ENCODE measurements around the gene TRIM3.

TRIM3 gene

GRCh38 chr11:6459099-6459450, 14.7 kb downstream of the TRIM3 start:
- Histone ChIP-seq H3K9me3 (ENCODE audit: control insufficient read depth, insufficient read depth, low read length) (no peaks in the 10 kb centered on the region), H3K27ac (ENCODE audit: low read length) (no peak overlapping the region), H3K27me3 (ENCODE audit: control insufficient read depth, insufficient read depth, low read length) (no peaks in the 10 kb centered on the region), H3K36me3 (ENCODE audit: control insufficient read depth, insufficient read depth, low read length) (peaks cover 7% of the 10 kb centered on the region), H3K4me1 (ENCODE audit: control insufficient read depth, insufficient read depth, low read length) (no peaks in the 10 kb centered on the region), H3K4me3 (ENCODE audit: low read length) (no peak overlapping the region)
- no CpG with 5 or more reads among the region's 1 CpG for WGBS (ENCODE audit: insufficient coverage, insufficient read length)
- DNase-seq (ENCODE audit: low read depth, low spot score) = no peak

GRCh38 chr11:6458352-6459098, 15.2 kb downstream of the TRIM3 start:
- H3K4me1 ChIP-seq (ENCODE audit: control insufficient read depth, insufficient read depth, low read length) = no peaks in the 10 kb centered on the region
- no peaks in the 10 kb centered on the region for H3K27me3 ChIP-seq (ENCODE audit: control insufficient read depth, insufficient read depth, low read length)
- H3K27ac ChIP-seq (ENCODE audit: low read length) = no peak overlapping the region
- WGBS (ENCODE audit: insufficient coverage, insufficient read length) = no CpG with 5 or more reads among the region's 2 CpGs
- no peak overlapping the region for H3K4me3 ChIP-seq (ENCODE audit: low read length)
- no peak for DNase-seq (ENCODE audit: low read depth, low spot score)
- H3K36me3 ChIP-seq (ENCODE audit: control insufficient read depth, insufficient read depth, low read length) = peaks cover 7% of the 10 kb centered on the region
- H3K9me3 ChIP-seq (ENCODE audit: control insufficient read depth, insufficient read depth, low read length) = no peaks in the 10 kb centered on the region

- Histone ChIP-seq H3K4me3 (ENCODE audit: low read length) (no peak overlapping the region), H3K27me3 (ENCODE audit: control insufficient read depth, insufficient read depth, low read length) (no peaks in the 10 kb centered on the region), H3K9me3 (ENCODE audit: control insufficient read depth, insufficient read depth, low read length) (no peaks in the 10 kb centered on the region), H3K27ac (ENCODE audit: low read length) (no peak overlapping the region), H3K36me3 (ENCODE audit: control insufficient read depth, insufficient read depth, low read length) (peaks cover 7% of the 10 kb centered on the region), H3K4me1 (ENCODE audit: control insufficient read depth, insufficient read depth, low read length) (no peaks in the 10 kb centered on the region)
- no CpG with 5 or more reads among the region's 26 CpGs for WGBS (ENCODE audit: insufficient coverage, insufficient read length)
- no peak for DNase-seq (ENCODE audit: low read depth, low spot score)
Measured at GRCh38 chr11:6457581-6458320, 16.0 kb downstream of the TRIM3 start.

- Histone ChIP-seq H3K4me1 (ENCODE audit: control insufficient read depth, insufficient read depth, low read length) (no peaks in the 10 kb centered on the region), H3K27me3 (ENCODE audit: control insufficient read depth, insufficient read depth, low read length) (no peaks in the 10 kb centered on the region), H3K9me3 (ENCODE audit: control insufficient read depth, insufficient read depth, low read length) (no peaks in the 10 kb centered on the region), H3K4me3 (ENCODE audit: low read length) (no peak overlapping the region), H3K27ac (ENCODE audit: low read length) (no peak overlapping the region), H3K36me3 (ENCODE audit: control insufficient read depth, insufficient read depth, low read length) (peaks cover 7% of the 10 kb centered on the region)
- no CpG with 5 or more reads among the region's 56 CpGs for WGBS (ENCODE audit: insufficient coverage, insufficient read length)
- DNase-seq (ENCODE audit: low read depth, low spot score) = no peak
Measured at GRCh38 chr11:6456361-6457073, 17.2 kb downstream of the TRIM3 start.

- H3K4me3 ChIP-seq (ENCODE audit: low read length) = no peak overlapping the region
- no peaks in the 10 kb centered on the region for H3K9me3 ChIP-seq (ENCODE audit: control insufficient read depth, insufficient read depth, low read length)
- no peak for DNase-seq (ENCODE audit: low read depth, low spot score)
- no peaks in the 10 kb centered on the region for H3K4me1 ChIP-seq (ENCODE audit: control insufficient read depth, insufficient read depth, low read length)
- WGBS (ENCODE audit: insufficient coverage, insufficient read length) = no CpG with 5 or more reads among the region's 2 CpGs
- no peaks in the 10 kb centered on the region for H3K27me3 ChIP-seq (ENCODE audit: control insufficient read depth, insufficient read depth, low read length)
- no peak overlapping the region for H3K27ac ChIP-seq (ENCODE audit: low read length)
- peaks cover 10% of the 10 kb centered on the region for H3K36me3 ChIP-seq (ENCODE audit: control insufficient read depth, insufficient read depth, low read length)
Measured at GRCh38 chr11:6455070-6455469, 18.7 kb downstream of the TRIM3 start.

GRCh38 chr11:6453152-6453551, 20.6 kb downstream of the TRIM3 start:
- peaks cover 13% of the 10 kb centered on the region for H3K36me3 ChIP-seq (ENCODE audit: control insufficient read depth, insufficient read depth, low read length)
- no CpG with 5 or more reads among the region's 2 CpGs for WGBS (ENCODE audit: insufficient coverage, insufficient read length)

GRCh38 chr11:6452219-6452618, 21.5 kb downstream of the TRIM3 start:
- Histone ChIP-seq H3K4me1 (ENCODE audit: control insufficient read depth, insufficient read depth, low read length) (no peaks in the 10 kb centered on the region), H3K27ac (ENCODE audit: low read length) (no peak overlapping the region), H3K9me3 (ENCODE audit: control insufficient read depth, insufficient read depth, low read length) (no peaks in the 10 kb centered on the region), H3K27me3 (ENCODE audit: control insufficient read depth, insufficient read depth, low read length) (no peaks in the 10 kb centered on the region), H3K4me3 (ENCODE audit: low read length) (no peak overlapping the region), H3K36me3 (ENCODE audit: control insufficient read depth, insufficient read depth, low read length) (peaks cover 12% of the 10 kb centered on the region)
- DNase-seq (ENCODE audit: low read depth, low spot score) = no peak
- no CpG with 5 or more reads among the region's 3 CpGs for WGBS (ENCODE audit: insufficient coverage, insufficient read length)

More at GRCh38 chr11:6453152-6453551, 20.6 kb downstream of the TRIM3 start:
- DNase-seq (ENCODE audit: low read depth, low spot score) = no peak
- Histone ChIP-seq H3K27me3 (ENCODE audit: control insufficient read depth, insufficient read depth, low read length) (no peaks in the 10 kb centered on the region), H3K4me3 (ENCODE audit: low read length) (no peak overlapping the region), H3K4me1 (ENCODE audit: control insufficient read depth, insufficient read depth, low read length) (no peaks in the 10 kb centered on the region), H3K9me3 (ENCODE audit: control insufficient read depth, insufficient read depth, low read length) (no peaks in the 10 kb centered on the region), H3K27ac (ENCODE audit: low read length) (no peak overlapping the region)

GRCh38 chr11:6448574-6448973, 25.2 kb downstream of the TRIM3 start:
- no peak overlapping the region for H3K27ac ChIP-seq (ENCODE audit: low read length)
- no CpG with 5 or more reads among the region's 3 CpGs for WGBS (ENCODE audit: insufficient coverage, insufficient read length)

GRCh38 chr11:6443269-6444003, 30.3 kb downstream of the TRIM3 start:
- no peaks in the 10 kb centered on the region for H3K4me1 ChIP-seq (ENCODE audit: control insufficient read depth, insufficient read depth, low read length)
- H3K9me3 ChIP-seq (ENCODE audit: control insufficient read depth, insufficient read depth, low read length) = no peaks in the 10 kb centered on the region
- H3K27ac ChIP-seq (ENCODE audit: low read length) = no peak overlapping the region
- peak; percentile 35 for DNase-seq (ENCODE audit: low read depth, low spot score)
- no CpG with 5 or more reads among the region's 5 CpGs for WGBS (ENCODE audit: insufficient coverage, insufficient read length)
- H3K36me3 ChIP-seq (ENCODE audit: control insufficient read depth, insufficient read depth, low read length) = no peaks in the 10 kb centered on the region
- H3K4me3 ChIP-seq (ENCODE audit: low read length) = no peak overlapping the region
- no peaks in the 10 kb centered on the region for H3K27me3 ChIP-seq (ENCODE audit: control insufficient read depth, insufficient read depth, low read length)

More at GRCh38 chr11:6448574-6448973, 25.2 kb downstream of the TRIM3 start:
- no peaks in the 10 kb centered on the region for H3K27me3 ChIP-seq (ENCODE audit: control insufficient read depth, insufficient read depth, low read length)
- H3K36me3 ChIP-seq (ENCODE audit: control insufficient read depth, insufficient read depth, low read length) = peaks cover 6% of the 10 kb centered on the region; the same call in 1 of the 2 replicates
- no peak for DNase-seq (ENCODE audit: low read depth, low spot score)
- H3K4me1 ChIP-seq (ENCODE audit: control insufficient read depth, insufficient read depth, low read length) = no peaks in the 10 kb centered on the region
- no peak overlapping the region for H3K4me3 ChIP-seq (ENCODE audit: low read length)
- no peaks in the 10 kb centered on the region for H3K9me3 ChIP-seq (ENCODE audit: control insufficient read depth, insufficient read depth, low read length)

- H3K27me3 ChIP-seq (ENCODE audit: control insufficient read depth, insufficient read depth, low read length) = no peaks in the 10 kb centered on the region
- no peaks in the 10 kb centered on the region for H3K4me1 ChIP-seq (ENCODE audit: control insufficient read depth, insufficient read depth, low read length)
- H3K4me3 ChIP-seq (ENCODE audit: low read length) = no peak overlapping the region
- DNase-seq (ENCODE audit: low read depth, low spot score) = no peak
- H3K9me3 ChIP-seq (ENCODE audit: control insufficient read depth, insufficient read depth, low read length) = no peaks in the 10 kb centered on the region
- H3K27ac ChIP-seq (ENCODE audit: low read length) = no peak overlapping the region
- no CpG with 5 or more reads among the region's 4 CpGs for WGBS (ENCODE audit: insufficient coverage, insufficient read length)
- H3K36me3 ChIP-seq (ENCODE audit: control insufficient read depth, insufficient read depth, low read length) = no peaks in the 10 kb centered on the region
Measured at GRCh38 chr11:6442441-6442840, 31.3 kb downstream of the TRIM3 start.

Measured in iPS DF 6.9 (cell line).